EH (cell line): ENCODE measurements around the gene NECAB2.
"Not testable (repeated sequence)": the region's sequence is repeated elsewhere in the genome, so short reads cannot be mapped to it uniquely, and the experiment has no call there.

Experiments
- DNase-seq: peaks from one replicate; pipeline ENCODE4 v3.0.0-alpha.2; 2015; ENCODE audit warnings: low read depth

The NECAB2 gene

GRCh38 chr16:83936581-83937165, 31.4 kb upstream of the NECAB2 start:
- DNase-seq, result no peak

- no peak for DNase-seq
Measured at GRCh38 chr16:83937267-83937666, 30.8 kb upstream of the NECAB2 start.

DNA sequence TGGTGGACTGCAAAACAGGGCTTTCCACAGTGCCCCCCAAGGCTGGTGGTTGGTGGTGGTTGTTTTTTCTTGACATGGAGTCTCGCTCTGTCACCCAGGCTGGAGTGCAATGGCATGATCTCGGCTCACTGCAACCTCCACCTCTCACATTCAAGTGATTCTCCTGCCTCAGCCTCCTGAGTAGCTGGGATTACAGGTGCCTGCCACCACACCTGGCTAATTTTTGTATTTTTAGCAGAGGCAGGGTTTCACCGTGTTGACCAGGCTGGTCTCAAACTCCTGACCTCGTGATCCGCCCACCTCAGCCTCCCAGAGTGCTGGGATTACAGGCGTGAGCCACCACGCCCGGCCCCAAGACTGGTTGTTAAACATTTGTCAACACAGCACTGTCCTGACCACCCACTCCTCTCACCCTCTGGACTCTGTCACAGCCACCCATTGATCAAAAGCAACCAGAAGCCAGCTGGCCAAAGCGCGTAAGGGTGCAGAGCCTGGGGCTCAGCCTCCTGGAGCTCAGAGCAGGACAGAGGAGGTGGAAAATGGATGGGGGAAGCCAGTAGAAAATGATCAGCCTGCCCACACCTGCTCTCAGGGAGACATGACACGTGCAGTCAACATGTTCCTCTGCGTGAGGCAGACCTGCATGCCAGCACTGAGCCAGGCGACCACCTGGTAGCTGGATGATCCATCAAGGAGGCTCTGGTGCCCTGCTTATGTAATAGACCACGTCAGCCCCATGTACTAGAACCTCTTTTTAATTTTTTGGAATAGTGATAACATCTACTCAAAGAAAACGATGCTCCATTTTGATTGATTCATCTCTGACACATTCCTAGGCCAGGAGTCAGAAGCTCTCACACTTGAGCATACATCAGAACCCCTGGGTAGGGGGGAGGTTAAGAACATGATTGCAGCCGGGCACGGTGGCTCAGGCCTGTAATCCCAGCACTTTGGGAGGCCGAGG, 29.8 kb upstream of the NECAB2 start:
- no peak for DNase-seq

- peak; percentile 18 for DNase-seq
Measured at GRCh38 chr16:83939266-83939855, 28.7 kb upstream of the NECAB2 start.

DNA sequence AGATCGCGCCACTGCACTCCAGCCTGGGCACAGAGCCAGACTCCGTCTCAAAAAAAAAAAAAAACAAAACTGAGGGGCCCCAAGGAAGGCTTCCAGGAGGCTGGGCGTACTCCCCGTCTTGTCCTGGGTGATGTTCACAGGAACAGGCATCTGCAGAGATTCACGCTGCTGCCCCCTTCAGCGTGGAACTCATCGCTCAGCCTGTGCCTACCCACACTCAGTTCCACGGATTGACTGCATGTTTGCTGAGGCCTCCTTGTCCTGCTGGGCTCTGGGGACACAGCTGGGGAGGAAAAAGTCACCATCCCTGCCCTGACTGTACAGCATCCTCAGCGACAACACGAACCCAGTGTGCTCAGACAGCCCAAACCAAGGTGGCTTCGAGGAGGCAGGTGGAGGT, 27.9 kb upstream of the NECAB2 start:
- no peak for DNase-seq

- no peak for DNase-seq
Measured at GRCh38 chr16:83940630-83941378, 27.2 kb upstream of the NECAB2 start.

DNA sequence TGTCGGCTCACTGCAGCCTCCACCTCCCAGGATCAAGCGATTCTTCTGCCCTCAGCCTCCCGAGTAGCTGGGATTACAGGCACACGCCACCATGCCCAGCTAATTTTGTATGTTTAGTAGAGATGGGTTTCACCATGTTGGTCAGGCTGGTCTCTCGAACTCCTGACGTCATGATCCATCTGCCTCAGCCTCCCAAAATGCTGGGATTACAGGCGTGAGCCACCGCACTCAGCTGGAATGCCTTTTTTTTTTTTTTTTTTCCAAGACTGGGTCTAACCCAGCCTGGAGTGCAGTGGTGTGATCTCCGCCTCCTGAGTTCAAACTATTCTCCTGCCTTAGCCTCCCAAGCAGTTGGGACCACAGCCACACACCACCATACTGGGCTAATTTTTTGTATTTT, 26.5 kb upstream of the NECAB2 start:
- DNase-seq, result not testable (repeated sequence)

DNA sequence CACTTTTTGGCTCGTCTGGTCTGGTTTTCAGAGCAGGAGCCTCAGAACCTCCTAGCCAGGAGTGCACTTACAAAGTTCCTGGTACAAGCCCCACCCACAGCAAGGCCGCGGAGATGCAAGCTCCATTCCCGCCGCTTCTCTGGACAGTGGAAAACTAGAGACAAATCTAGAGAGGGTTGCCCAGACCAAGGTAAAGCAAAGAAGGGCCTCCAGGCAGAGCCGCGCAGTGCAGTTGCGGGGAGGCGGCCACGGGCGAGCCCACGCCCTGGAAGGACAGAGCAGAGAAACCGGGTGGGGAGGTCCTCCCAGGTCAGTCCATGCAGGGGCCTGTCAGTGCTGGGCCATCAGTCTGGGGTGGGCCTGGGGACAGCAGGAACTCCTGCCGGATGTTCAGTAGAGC, 26.0 kb upstream of the NECAB2 start:
- DNase-seq, result no peak

DNA sequence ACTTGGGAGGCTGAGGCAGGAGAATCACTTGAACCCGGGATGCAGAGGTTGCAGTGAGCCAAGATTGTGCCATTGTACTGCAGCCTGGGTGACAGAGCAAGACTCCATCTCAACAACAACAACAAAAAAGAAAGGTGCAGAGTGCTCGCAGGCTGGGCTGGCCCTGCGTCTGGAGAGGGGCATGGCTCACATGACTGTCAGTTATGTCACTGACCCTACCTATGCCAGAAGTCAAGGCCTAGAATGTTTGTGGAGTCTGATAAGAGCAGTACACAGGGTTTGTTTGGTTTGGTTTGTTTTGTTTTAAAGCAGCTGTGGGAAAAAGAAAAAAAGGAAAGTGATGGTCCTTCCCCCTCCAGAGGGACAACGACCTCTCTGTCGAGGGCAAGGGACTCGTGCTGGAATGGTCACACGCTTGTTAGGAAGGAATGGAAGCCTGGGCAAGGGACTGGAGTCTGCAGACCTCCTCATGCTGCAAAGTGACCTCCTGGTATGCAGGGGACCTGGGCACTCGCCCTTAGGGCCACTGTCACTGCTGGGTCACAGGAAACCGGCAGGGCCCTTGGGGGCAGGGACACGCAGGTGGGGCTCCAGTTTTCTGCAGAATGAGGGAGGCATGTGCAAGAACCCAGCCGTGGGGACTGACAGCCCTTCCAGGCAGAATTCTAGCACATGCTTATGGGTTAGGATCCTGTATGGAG, 25.1 kb upstream of the NECAB2 start:
- no peak for DNase-seq

DNA sequence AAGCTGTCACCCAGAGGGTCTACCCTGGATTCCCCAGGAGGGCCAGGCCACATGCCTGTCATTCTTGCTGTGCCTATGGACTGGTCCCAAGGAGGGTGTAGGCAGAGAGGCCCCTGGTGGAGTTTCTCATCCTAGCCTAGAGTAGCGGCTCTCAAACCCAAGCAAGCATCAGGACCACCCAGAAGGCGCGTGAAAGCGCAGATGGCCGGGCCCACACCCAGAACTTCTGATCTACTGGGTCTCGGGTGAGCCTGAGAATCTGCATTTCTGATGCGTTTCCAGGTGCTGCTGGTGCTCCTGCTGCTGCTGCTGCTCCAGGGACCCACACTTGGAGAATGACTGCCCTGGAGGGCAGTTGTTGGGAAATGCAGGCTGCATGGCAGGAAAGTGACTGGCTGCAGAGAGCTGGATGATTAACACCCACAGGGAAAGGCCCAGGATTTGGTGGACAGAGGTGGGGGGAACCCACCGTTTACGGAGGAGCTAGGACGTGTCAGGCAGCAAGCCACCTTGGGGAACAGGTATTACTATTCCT, 24.5 kb upstream of the NECAB2 start:
- DNase-seq, result no peak

DNA sequence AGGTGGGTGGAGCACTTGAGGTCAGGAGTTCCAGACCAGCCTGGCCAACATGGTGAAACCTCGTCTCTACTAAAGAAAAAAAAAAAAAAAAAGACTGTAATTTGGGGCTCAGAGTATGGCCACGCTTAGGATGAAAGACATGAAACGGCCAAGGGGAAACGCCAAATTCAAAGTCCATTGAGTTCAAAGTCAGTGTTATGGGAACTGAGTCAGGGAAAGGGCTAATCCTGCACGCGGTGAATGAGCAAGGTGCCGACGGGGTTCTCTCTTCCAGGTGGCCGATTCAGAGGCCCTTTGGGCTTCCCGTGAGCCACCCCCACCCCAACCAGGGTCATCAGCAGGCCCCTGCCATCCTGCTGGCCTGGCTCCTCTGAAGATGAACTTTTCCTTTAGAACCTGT, 22.5 kb upstream of the NECAB2 start:
- no peak for DNase-seq

DNA sequence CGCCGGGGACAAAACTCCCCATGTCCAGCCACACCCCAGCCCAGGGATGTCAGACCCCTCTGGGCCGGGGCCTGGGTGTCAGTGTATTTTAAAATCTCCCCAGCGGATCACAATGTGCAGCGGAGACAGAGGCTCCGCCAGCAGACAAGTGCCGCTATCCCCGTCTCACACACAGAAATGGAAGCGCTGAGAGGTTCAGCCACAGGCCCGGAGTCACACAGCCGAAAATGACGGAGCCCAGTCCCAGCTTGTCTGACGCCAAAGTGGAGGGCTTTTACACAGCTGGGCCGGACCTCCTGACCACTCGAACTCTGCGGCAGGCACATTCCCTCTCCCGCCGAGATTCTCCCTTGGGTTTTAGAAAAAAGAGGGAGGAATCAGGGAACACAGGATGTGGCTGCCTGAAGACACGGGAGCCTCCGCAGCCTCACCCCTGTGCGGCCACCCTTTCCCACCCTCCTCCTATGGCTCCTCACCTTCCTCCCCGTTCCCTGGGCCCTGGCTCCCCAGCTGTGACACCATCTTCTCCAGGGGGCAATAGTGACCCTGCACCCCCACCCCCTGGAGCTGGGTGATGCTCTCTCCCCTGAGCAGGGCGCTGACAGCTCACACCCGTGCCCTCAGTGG, 21.8 kb upstream of the NECAB2 start:
- no peak for DNase-seq

DNA sequence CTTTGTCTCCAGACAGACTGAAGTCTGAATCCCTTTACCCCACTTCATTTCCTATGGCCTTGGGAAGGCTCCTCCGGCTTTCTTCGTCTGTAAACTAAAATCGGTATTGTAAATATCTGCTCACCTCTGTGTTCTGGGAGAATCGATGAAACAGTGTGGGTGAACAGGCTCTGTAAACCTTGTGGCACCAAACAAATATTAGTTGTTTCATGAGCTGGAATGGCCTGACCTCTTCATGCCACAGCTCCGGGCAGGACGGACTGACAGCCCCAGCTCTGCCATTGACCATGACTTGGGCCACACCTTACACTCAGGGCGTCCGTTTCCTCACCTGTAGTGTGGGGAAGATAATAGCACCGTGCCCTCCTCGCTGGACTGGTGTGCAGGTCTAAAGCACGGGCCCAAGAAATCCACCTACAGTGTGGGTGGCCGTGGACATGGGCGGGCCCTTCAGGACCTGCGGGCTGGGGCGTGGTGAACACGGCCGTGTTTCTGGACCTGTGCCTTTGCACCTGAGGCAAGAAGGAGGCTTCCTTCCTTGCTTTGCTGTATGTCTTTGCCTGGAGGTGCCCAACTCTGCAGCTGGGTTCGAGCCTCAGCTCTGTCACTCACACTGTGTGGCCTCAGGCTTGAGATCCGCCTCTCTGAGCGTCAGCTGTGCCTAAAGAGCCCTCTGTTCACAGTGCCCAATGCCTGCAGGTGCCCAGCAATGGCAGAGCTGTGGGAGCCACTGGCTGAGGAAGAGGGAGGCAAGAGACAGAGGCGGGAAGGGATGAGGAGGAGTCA, 21.1 kb upstream of the NECAB2 start:
- DNase-seq, result no peak

- DNase-seq, result no peak
Measured at GRCh38 chr16:83947642-83948234, 20.3 kb upstream of the NECAB2 start.

DNA sequence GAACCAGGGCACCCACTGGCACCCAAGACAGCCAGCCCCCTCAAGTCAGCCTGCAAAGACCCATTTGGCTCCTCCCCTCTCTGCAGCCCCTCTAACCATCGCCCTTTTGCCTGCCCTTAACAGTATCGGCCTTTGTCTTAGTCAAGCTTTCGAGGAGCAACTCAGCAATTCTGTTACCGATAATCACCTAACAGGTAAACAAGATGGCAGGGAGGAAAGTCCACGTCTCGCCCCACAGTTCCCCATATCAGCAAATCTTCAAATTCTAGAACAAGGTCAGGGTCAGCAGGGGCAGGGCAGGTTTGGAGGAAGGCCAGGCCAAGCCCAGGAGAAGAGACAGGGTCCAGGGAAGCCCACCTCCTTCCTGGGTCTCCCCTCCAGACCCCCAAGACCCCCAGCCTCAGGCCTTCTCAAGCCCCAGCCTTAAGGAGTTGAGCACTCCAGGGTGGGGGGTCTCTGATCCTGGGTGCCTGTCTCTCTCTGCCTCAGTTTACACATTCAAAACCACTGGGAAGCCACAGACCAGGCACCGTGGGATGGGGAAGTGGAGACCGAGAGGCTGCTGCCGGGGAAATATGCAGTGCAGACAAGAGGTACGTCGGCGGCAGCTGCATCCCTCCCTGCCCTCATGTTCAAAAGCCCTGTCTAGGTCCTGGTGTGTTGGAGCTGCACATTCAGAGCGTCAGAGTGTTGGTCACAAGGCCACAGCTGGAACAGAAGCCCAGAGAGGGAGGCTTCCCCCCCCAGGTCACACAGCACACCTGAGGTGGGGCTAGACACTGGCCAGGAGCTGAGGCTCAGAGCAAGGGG, 18.9 kb upstream of the NECAB2 start:
- no peak for DNase-seq

GRCh38 chr16:83949724-83950001, 18.4 kb upstream of the NECAB2 start:
- no peak for DNase-seq

DNA sequence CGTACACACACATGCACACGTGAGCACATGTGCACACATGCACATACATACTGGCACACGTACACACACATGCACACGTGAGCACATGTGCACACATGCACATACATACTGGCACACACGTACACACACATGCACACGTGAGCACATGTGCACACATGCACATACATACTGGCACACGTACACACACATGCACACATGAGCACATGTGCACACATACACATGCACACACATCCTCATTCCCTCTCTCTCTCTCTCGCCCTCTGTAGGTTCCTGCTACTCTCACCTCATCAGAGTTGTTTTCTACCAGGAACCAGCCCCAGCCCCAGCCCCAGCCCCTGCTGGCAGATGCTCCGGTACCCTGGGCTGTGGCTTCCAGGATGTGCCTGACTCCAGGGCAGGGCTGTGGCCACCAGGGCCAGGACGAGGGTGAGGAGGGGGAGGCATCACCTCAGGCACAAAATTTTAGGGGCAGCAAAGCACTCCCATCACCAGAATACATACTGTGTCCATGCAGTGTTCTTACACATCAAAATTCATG, 17.1 kb upstream of the NECAB2 start:
- DNase-seq, result not testable (repeated sequence)

DNA sequence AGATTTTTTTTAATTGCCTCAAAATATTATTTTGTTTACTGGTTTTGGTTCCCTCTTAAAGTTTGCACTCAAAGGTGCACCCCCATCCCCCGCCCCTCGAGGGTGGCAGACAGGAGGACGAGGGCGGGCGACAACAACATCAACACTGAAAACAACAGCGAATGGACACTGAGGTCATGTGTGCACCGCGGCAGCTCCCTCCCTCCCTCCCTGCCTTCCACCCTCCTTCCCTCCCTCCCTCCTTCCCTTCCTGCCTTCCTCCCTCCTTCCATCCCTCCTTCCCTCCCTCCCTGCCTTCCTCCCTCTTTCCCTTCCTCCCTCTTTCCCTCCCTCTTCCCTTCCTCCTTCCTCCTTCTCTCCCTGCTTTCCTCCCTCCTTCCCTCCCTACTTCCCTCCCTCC, 16.5 kb upstream of the NECAB2 start:
- no peak for DNase-seq

GRCh38 chr16:83952587-83952939, 15.5 kb upstream of the NECAB2 start:
- DNase-seq, result no peak
